ENCODE data around the gene ZNF500.

Gene ZNF500

DNA sequence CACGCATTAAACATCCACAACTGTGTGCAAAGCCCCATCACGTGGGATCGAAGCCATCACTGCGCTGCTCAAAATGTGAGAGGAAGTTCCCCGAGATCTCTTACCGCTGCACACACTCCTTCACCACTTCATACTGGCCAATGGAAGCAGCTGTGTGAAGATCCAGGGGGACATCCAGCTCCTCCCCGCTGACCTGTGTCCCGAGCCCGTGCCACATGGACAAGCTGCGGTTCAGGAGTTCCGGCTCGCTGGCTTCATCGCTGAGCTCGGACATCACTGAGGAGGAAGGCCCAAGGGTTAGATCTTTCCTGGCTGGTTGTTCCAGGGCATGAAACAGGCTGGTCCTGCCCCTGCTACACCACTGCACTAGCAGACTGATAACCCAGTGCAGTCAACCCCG, 37.1 kb downstream of the ZNF500 start:
- TF ChIP-seq, protein P1, sequence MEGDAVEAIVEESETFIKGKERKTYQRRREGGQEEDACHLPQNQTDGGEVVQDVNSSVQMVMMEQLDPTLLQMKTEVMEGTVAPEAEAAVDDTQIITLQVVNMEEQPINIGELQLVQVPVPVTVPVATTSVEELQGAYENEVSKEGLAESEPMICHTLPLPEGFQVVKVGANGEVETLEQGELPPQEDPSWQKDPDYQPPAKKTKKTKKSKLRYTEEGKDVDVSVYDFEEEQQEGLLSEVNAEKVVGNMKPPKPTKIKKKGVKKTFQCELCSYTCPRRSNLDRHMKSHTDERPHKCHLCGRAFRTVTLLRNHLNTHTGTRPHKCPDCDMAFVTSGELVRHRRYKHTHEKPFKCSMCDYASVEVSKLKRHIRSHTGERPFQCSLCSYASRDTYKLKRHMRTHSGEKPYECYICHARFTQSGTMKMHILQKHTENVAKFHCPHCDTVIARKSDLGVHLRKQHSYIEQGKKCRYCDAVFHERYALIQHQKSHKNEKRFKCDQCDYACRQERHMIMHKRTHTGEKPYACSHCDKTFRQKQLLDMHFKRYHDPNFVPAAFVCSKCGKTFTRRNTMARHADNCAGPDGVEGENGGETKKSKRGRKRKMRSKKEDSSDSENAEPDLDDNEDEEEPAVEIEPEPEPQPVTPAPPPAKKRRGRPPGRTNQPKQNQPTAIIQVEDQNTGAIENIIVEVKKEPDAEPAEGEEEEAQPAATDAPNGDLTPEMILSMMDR (IDR thresholded peaks at IDR 0.05): no peak
- H3K36me3 ChIP-seq: peaks cover 13% of the 10 kb centered on the region

DNA sequence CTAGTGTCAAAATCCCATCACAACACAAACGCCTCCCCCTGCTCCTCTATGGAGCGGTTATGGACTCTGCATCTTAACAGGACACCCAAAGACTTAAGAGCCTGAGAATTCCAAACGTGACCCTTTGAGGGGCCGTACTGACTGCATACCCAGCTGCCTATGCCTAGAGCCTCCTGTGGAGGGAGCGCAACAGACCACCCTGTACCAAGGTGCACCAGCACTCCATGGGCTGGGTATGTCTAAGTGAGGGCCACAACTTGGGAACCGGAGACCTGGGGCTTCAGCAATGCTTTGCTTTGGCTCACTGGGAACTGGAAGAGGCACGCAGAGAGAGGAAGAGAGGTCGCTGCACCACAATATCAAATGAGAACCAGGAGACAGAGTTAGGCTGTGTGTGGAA, 38.3 kb downstream of the ZNF500 start:
- H3K4me1 ChIP-seq (ENCODE audit: control insufficient read depth in 1 of 2, insufficient read depth in 1 of 2, low read depth in 1 of 2, low read length in 1 of 2): peaks cover 5% of the 10 kb centered on the region in 2 experiments
- no peak overlapping the region for H3K4me3 ChIP-seq (ENCODE audit: low read depth in 1 of 2, low read length in 1 of 2)
- H3K36me3 ChIP-seq: peaks cover 13% of the 10 kb centered on the region
- H3K27me3 ChIP-seq: no peaks in the 10 kb centered on the region
- H3K27ac ChIP-seq: no peak overlapping the region
- no peaks in the 10 kb centered on the region for H3K9me3 ChIP-seq
- TF ChIP-seq, protein P1 (IDR thresholded peaks at IDR 0.05): no peak

More for the DNA sequence above, 37.1 kb downstream of the ZNF500 start:
- Histone ChIP-seq H3K4me1 (ENCODE audit: control insufficient read depth in 1 of 2, insufficient read depth in 1 of 2, low read depth in 1 of 2, low read length in 1 of 2) (peaks cover 12% of the 10 kb centered on the region in 2 experiments), H3K4me3 (ENCODE audit: low read depth in 1 of 2, low read length in 1 of 2) (no peak overlapping the region), H3K9me3 (no peaks in the 10 kb centered on the region), H3K27ac (no peak overlapping the region), H3K27me3 (no peaks in the 10 kb centered on the region)

DNA sequence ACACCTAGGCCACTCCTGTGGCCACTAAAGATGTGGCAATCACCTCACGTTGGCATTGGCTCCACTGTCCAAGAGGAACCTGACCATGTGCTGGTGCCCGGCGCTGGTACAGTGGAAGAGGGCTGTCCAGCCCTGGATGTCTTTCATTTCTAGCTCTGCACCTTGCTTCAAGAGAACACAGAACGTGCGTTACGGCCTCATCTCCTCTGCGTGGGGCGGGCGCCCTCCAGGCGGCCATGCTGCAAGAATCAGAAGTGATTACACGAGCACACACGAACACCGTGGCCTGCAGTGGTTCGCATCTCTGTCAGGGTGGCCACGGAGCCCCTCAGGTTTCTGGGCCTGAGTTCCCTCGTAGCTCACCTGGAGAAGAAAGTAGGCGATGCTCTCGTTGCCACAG, 40.3 kb downstream of the ZNF500 start:
- TF ChIP-seq, protein P1 (IDR thresholded peaks at IDR 0.05): no peak
- Histone ChIP-seq H3K27me3 (no peaks in the 10 kb centered on the region), H3K36me3 (peaks cover 13% of the 10 kb centered on the region), H3K4me3 (ENCODE audit: low read depth in 1 of 2, low read length in 1 of 2) (no peak overlapping the region), H3K4me1 (ENCODE audit: control insufficient read depth in 1 of 2, insufficient read depth in 1 of 2, low read depth in 1 of 2, low read length in 1 of 2) (no peaks in the 10 kb centered on the region), H3K9me3 (no peaks in the 10 kb centered on the region), H3K27ac (no peak overlapping the region)

DNA sequence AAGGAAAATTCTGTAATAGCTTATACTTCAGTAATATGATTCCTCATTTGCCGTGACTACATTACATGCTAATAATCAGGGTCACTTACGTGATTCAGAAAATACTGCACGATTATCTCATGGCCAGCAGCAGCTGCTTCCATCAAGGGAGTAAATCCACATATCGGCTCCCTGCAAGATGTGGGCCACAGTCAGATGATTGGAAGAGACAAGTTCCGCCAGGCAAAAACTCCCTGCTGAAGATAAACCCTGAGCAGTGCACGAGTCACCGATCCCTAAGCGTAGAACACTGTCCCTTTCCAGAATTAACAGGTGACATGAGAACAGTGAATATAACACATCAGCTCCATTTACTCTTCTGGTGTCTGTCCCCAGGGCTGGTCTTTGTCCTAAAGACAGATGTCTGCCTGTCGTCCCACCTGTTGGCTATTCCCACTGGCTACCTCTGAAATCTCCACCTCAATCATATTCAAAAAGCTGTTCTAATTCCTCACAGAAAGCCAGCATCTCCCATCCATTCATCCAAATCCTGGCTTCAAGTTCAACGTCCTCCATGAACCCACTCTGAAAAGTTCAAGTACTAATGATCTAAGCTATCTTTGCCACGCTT, 42.2 kb downstream of the ZNF500 start:
- Histone ChIP-seq H3K27ac (no peak overlapping the region), H3K4me1 (ENCODE audit: control insufficient read depth in 1 of 2, insufficient read depth in 1 of 2, low read depth in 1 of 2, low read length in 1 of 2) (no peaks in the 10 kb centered on the region), H3K9me3 (no peaks in the 10 kb centered on the region), H3K4me3 (ENCODE audit: low read depth in 1 of 2, low read length in 1 of 2) (no peak overlapping the region), H3K36me3 (peaks cover 13% of the 10 kb centered on the region), H3K27me3 (no peaks in the 10 kb centered on the region)
- TF ChIP-seq, protein P1 (IDR thresholded peaks at IDR 0.05): no peak

DNA sequence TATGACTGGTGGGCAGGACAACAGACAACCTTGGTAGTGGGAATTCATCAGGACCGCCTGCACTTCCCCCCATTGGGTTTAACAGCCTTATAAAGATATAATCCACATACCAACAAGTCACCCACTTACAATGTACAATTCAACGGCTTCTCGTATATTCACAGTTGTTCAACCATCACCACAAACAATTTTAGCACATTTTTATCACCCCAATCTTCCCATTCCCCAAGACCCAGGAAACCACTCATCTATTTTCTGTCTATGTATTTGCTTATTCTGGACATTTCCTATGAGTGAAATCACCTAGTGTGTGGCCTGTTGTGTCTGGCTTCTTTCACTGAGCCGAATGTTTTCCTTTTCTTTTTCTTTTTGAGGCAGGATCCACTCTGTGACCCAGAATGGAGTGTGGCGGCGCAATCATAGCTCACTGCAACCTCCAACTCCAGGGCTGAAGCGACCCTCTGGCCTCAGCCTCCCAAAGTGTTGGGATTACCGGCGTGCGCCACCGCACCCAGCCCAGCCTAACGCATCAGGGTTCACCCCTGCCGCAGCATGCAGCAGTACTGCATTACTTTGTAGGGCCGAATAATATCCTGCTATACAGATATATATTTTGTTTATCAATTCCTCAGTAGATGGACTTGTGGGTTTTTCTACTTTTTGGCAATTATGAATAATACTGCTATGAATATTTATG, 43.7 kb downstream of the ZNF500 start:
- Histone ChIP-seq H3K4me3 (ENCODE audit: low read depth in 1 of 2, low read length in 1 of 2) (no peak overlapping the region), H3K9me3 (no peaks in the 10 kb centered on the region), H3K27ac (no peak overlapping the region), H3K36me3 (peaks cover 13% of the 10 kb centered on the region), H3K27me3 (no peaks in the 10 kb centered on the region), H3K4me1 (ENCODE audit: control insufficient read depth in 1 of 2, insufficient read depth in 1 of 2, low read depth in 1 of 2, low read length in 1 of 2) (no peaks in the 10 kb centered on the region)
- TF ChIP-seq, protein P1 (IDR thresholded peaks at IDR 0.05): no peak

Data from neutrophil (primary cell).